Measurements from ENCODE around the gene GBP5.
A peak's percentile ranks its signal among the peaks of the same experiment; 100 is the strongest.

Gene GBP5, protein sequence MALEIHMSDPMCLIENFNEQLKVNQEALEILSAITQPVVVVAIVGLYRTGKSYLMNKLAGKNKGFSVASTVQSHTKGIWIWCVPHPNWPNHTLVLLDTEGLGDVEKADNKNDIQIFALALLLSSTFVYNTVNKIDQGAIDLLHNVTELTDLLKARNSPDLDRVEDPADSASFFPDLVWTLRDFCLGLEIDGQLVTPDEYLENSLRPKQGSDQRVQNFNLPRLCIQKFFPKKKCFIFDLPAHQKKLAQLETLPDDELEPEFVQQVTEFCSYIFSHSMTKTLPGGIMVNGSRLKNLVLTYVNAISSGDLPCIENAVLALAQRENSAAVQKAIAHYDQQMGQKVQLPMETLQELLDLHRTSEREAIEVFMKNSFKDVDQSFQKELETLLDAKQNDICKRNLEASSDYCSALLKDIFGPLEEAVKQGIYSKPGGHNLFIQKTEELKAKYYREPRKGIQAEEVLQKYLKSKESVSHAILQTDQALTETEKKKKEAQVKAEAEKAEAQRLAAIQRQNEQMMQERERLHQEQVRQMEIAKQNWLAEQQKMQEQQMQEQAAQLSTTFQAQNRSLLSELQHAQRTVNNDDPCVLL

DNA sequence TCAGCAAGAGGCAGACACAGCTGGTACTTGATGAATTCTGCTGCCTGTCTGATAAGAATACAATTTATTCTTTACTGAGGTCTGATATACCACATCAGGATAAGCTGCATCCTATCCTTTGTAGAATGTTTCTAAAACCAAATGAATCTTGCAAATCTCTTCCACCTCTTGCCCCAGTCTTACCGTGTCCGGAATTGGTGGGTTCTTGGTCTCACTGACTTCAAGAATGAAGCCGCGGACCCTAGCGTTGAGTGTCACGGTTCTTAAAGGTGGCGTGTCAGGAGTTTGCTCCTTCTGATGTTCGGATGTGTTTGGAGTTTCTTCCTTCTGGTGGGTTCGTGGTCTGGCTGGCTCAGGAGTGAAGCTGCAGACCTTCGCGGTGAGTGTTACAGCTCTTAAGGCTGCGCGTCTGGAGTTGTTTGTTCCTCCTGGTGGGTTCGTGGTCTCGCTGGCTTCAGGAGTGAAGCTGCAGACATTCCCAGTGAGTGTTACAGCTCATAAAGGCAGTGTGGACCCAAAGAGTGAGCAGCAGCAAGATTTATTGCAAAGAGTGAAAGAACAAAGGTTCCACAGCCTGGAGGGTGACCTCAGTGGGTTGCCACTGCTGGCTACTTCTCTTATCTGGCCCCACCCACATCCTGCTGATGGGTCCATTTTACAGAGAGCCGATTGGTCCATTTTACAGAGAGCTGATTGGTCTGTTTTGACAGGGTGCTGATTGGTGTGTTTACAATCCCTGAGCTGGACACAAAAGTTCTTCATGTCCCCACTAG, at the start of gene GBP5:
Gene GBP5 (minus strand): TSS at position 592 of the 773 bp plus-strand sequence. CDS start 3,305 bp downstream, outside the sequence.
- ATAC-seq: peak; percentile 66 to 69

DNA sequence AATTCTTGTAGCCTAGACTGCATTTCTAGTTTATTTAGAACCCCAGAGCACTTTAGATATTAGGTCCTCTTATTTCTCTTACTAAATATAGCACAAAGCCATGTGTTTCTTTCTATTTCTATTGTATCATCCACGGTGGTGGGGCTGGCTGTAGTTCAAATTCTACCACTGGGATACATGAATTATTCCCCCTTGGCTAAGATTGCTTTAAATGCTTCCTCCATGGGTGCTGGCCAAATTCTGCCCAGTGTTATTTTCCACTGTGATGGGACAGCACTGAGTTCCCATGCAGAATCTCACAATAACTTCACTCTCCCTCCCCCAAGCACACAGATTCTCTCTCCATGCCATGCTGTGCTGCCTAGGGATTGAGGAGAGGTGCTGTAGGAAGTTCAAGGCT, 49.7 kb upstream of the GBP5 start:
- ATAC-seq: no peak

DNA sequence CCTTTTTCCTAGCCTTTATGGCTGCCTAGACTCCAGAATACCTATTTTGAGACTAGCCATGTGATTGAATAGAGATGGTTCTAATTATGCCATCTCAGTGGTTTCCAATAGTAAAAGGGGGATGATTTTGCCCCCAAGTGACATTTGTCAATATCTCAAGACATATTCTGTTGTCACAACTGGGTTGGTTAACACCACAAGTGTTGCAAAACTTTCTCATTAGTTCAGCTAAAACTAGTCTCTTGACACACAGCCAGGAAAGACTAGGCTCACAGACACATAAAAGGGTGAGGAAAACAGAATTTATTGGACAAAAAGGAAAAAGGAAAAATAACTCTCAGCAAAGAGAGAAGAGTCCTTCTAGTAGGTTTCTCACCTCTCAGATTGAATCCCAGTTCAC, 39.9 kb upstream of the GBP5 start:
- ATAC-seq: no peak

GRCh38 chr1:89311757-89312156, 39.1 kb upstream of the GBP5 start:
- no peak for ATAC-seq

- ATAC-seq: no peak
These were observed 38.3 kb upstream of the GBP5 start for GRCh38 chr1:89310976-89311375.

DNA sequence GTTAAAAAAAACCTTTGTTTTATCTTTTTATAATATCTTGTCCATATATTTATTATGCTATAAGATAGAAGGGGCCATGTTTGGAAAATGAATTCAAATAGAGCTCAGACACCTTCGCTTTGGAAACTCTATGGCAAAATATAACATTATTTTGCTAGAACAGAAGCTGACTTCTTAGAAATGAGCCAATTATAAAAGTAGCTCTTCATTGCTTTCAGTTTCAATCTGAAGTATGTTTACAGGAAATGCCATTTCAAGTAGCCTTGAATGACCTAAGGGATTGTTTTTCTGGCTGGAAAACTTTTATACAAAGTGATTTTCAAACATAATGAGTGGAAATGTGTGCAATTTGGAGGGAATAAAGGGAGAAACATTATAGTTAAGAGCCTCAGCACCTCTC, 37.8 kb upstream of the GBP5 start:
- ATAC-seq: peak; percentile 50 to 53

- peak; percentile 73 to 90 for ATAC-seq
These were observed 37.2 kb upstream of the GBP5 start for GRCh38 chr1:89309828-89310227.

GRCh38 chr1:89306273-89306672, 33.6 kb upstream of the GBP5 start:
- no peak for ATAC-seq

- ATAC-seq: no peak
These were observed 32.8 kb upstream of the GBP5 start for GRCh38 chr1:89305493-89305892.

DNA sequence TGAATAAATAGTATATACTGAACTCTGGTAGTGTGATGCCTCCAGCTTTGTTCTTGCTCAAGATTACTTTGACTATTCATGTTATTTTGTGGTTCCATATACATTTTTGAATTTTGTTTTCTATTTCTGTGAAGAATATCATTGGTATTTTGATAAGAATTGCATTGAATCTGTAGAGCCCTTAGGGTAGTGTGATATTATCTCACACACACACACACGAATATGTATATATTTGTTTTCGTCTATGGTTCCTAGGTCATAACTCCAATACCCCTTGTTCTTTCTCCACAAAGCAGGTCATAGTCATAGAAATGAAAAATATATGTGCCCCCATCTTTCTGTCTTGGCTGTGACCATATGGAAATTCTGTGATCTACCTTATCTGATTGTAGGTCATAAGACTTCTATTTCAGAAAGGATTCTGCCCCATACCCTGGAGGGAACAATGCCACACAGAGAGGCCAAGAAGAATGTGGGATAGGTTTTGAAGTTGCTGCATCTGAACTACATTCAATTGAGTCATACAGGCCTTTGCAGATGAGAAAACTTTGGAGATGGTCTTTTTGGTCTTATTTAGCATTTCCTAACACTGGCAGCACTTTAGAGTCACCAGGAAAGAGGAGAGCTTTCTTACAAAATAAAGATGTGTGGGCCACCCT, 32.0 kb upstream of the GBP5 start:
- ATAC-seq: no peak

DNA sequence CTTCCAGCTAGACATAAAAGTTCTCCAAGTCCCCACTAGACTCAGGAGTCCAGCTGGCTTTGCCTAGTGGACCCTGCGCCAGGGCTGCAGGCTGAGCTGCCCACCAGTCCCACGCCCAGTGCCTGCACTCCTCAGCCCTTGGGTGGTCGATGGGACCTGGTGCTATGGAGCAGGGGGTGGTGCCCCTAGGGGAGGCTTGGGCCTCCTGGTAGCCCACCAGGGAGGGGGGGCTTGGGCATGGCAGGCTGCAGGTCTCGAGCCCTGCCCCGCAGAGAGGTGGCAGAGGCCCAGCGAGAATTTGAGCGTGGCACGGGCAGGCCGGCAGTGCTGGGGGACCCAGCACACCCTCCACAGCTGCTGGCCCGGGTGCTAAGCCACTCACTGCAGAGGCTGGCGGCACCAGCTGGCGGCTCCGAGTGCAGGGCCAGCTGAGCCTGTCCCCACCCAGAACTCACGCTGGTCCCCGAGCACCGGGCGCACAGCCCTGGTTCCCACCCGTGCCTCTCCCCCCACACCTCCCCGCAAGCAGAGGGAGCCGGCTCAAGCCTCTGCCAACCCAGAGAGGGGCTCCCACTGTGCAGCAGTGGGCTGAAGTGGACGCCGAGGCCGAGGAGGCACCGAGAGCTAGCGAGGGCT, 30.2 kb upstream of the GBP5 start:
- no peak for ATAC-seq

DNA sequence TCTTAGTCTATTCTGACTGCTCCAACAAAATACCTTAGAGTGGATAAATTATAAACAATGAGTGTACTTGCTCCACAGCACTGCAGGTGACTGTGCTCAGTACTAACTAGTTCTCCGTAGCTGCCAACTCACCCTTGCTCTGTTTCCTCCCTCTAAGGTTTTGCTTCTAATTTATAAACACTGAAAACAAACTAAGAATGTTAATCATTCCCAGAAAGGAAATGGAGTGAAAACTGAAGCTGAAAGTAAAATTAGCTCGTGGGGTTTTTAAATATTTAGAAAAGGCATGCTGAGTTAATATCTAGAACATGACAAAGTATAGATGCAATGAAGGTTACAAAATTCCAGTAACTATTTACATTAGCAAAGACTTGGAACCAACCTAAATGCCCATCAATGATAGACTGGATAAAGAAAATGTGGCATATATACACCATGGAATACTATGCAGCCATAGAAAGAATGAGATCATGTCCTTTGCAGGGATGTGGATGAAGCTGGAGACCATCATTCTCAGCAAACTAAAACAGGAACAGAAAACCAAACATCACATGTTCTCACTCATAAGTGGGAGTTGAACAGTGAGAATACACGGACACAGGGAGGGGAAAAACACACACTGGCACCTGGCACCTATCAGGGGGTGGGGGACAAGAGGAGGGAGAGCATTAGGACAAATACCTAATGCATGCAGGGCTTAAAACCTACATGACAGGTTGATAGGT, 27.2 kb upstream of the GBP5 start:
- ATAC-seq: peak; percentile 96 to 98

GRCh38 chr1:89298461-89298860, 25.8 kb upstream of the GBP5 start:
- ATAC-seq: peak in 1 of 2 donors; percentile 21

DNA sequence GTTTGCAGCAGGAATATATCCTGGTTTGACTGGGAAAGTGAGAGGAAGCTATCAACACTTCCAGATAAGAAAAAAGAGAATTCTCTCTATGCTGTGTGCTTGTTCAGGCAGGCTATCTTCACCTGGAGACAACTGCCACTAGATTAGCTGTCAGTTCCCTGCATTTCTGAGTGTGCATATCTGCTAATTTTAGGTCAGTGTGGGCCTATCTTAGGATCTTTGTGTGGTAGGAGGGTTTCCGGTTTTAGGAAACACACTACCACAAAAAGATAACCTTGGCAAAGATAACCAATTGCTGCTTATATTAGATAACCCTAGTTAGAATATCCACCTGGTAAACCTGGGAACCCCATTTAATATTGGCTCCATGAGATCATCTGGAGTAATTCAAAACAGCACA, 22.5 kb upstream of the GBP5 start:
- ATAC-seq: no peak

GRCh38 chr1:89291276-89291675, 18.6 kb upstream of the GBP5 start:
- ATAC-seq: no peak

GRCh38 chr1:89288051-89288340, 15.3 kb upstream of the GBP5 start:
- peak; percentile 14 to 34 for ATAC-seq

- peak; percentile 36 to 42 for ATAC-seq
These were observed 14.8 kb upstream of the GBP5 start for GRCh38 chr1:89287181-89288050.

- peak; percentile 75 to 79 for ATAC-seq
These were observed 14.0 kb upstream of the GBP5 start for GRCh38 chr1:89286549-89287180.

DNA sequence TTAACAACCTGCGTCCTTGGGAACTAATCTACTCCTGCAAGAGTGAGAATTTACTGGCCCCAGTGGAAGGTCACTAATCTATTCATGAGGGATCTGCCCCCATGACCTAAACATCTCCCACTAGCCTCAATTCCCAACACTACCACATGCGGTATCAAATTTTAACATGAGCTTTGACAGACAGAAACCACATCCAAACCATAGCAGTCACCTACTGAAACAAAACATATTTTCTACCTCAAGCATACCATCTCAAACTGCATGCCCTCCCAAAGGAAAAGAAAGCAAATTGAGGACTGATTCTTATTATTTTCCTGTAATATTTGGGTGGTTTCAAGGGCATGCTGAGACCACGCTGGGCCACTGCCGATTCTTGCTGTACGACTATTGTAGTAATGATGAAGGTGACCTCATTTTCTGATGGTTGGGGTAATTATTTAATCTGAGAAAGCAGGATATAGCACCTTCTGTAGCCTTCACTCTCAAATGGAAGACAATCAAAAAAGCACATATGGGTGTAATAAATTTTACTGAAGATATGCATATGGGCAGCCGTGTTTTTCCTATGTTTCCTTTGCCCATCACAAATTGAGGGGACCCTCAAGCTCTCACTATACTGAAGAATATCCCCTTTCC, 13.2 kb upstream of the GBP5 start:
- ATAC-seq: peak in 1 of 2 donors; percentile 10
